GM19240 (cell line): Measurements from ENCODE around the gene EGF.
"Not testable (repeated sequence)": the region's sequence is repeated elsewhere in the genome, so short reads cannot be mapped to it uniquely, and the experiment has no call there.

Experiments
- DNase-seq: peaks from one replicate; pipeline ENCODE4 v3.0.0; 2011; ENCODE audit warnings: low spot score; ENCODE audit not compliant: insufficient read length

Gene EGF

GRCh38 chr4:109912706-109913595 lies at the start of gene EGF:
EGF (plus strand) TSS chr4:109912883; CDS start chr4:109913336, 453 bp downstream.
- no peak for DNase-seq

- no peak for DNase-seq
Measured at GRCh38 chr4:109864134-109864533, 48.5 kb upstream of the EGF start.

GRCh38 chr4:109870061-109870460 lies 42.6 kb upstream of the EGF start:
- no peak for DNase-seq

- DNase-seq = no peak
Measured at GRCh38 chr4:109872065-109872464, 40.6 kb upstream of the EGF start.

- DNase-seq = no peak
Measured at GRCh38 chr4:109872950-109873656, 39.6 kb upstream of the EGF start.

GRCh38 chr4:109873791-109874514 lies 38.7 kb upstream of the EGF start:
- DNase-seq = no peak

- no peak for DNase-seq
Measured at GRCh38 chr4:109875106-109875505, 37.6 kb upstream of the EGF start.

GRCh38 chr4:109875553-109875952 lies 37.1 kb upstream of the EGF start:
- DNase-seq = not testable (repeated sequence)

GRCh38 chr4:109876634-109877265 lies 35.9 kb upstream of the EGF start:
- no peak for DNase-seq

GRCh38 chr4:109877400-109877799 lies 35.3 kb upstream of the EGF start:
- DNase-seq = no peak

GRCh38 chr4:109878355-109878754 lies 34.3 kb upstream of the EGF start:
- DNase-seq = no peak

GRCh38 chr4:109879081-109879480 lies 33.6 kb upstream of the EGF start:
- no peak for DNase-seq

GRCh38 chr4:109879636-109880314 lies 32.9 kb upstream of the EGF start:
- no peak for DNase-seq

GRCh38 chr4:109886303-109886702 lies 26.4 kb upstream of the EGF start:
- no peak for DNase-seq

- no peak for DNase-seq
Measured at GRCh38 chr4:109887071-109887470, 25.6 kb upstream of the EGF start.

GRCh38 chr4:109890076-109890475 lies 22.6 kb upstream of the EGF start:
- DNase-seq = no peak

- no peak for DNase-seq
Measured at GRCh38 chr4:109902559-109903251, 10.0 kb upstream of the EGF start.

GRCh38 chr4:109908731-109909130 lies 4.0 kb upstream of the EGF start:
- DNase-seq = no peak

- no peak for DNase-seq
Measured at GRCh38 chr4:109910256-109910655, 2.4 kb upstream of the EGF start.

- no peak for DNase-seq
Measured at GRCh38 chr4:109913596-109914241, 1.0 kb downstream of the EGF start.
